ENCODE data around the gene NR4A3.

The NR4A3 gene

GRCh38 chr9:99820685-99821395 is 845 bp upstream of the NR4A3 start:
- H3K4me3 ChIP-seq (ENCODE audit: low read length), result peak overlapping the region; percentile 69
- no peak for TF ChIP-seq CTCF (IDR thresholded peaks at IDR 0.05; ENCODE audit: insufficient read depth, low read depth, low read length, missing control alignments)
- DNase-seq (ENCODE audit: low read depth), result peak; percentile 63

GRCh38 chr9:99822109-99822805 is 572 bp downstream of the NR4A3 start:
- DNase-seq (ENCODE audit: low read depth), result peak; percentile 41
- peak overlapping the region; percentile 69 for H3K4me3 ChIP-seq (ENCODE audit: low read length)
- TF ChIP-seq CTCF (IDR thresholded peaks at IDR 0.05; ENCODE audit: insufficient read depth, low read depth, low read length, missing control alignments), result no peak

GRCh38 chr9:99822806-99823591 is 1.3 kb downstream of the NR4A3 start:
- peak; percentile 27 for DNase-seq (ENCODE audit: low read depth)
- no peak for TF ChIP-seq CTCF (IDR thresholded peaks at IDR 0.05; ENCODE audit: insufficient read depth, low read depth, low read length, missing control alignments)
- peak overlapping the region; percentile 69 for H3K4me3 ChIP-seq (ENCODE audit: low read length)

- DNase-seq (ENCODE audit: low read depth), result peak; percentile 17
- no peak for TF ChIP-seq CTCF (IDR thresholded peaks at IDR 0.05; ENCODE audit: insufficient read depth, low read depth, low read length, missing control alignments)
- peak overlapping the region; percentile 69 for H3K4me3 ChIP-seq (ENCODE audit: low read length)
Observed at GRCh38 chr9:99823681-99824377, 2.1 kb downstream of the NR4A3 start.

GRCh38 chr9:99824378-99825171 is 2.9 kb downstream of the NR4A3 start:
- peak; percentile 46 for TF ChIP-seq CTCF (IDR thresholded peaks at IDR 0.05; ENCODE audit: insufficient read depth, low read depth, low read length, missing control alignments)
- H3K4me3 ChIP-seq (ENCODE audit: low read length), result no peak overlapping the region
- DNase-seq (ENCODE audit: low read depth), result peak; percentile 18

Data from epithelial cell of esophagus (primary cell).